Breast epithelium (tissue), 4 donors: ENCODE measurements around the gene DCDC1. TPM values are rescaled to one million over a fixed set of nuclear protein-coding genes. Genes with fewer than 3 reads are reported as not detected.

Experiments used
- DNase-seq, 2 donors: peaks; one replicate each; pipeline ENCODE4 v3.0.0-alpha.2; 2019; ENCODE audit warnings: low spot score in 2 of 2
- H3K27ac ChIP-seq, 2 donors: fragments of 200-600 bp; sonication (generic) in 1 of 2; one replicate each; pipeline ENCODE4 v1.5.1; 2016 to 2019; ENCODE audit warnings: mild to moderate bottlenecking in 1 of 2
- H3K27me3 ChIP-seq, 2 donors: fragments of 200-600 bp; sonication (generic) in 1 of 2; one replicate each; pipeline versions ENCODE4 v1.5.1 to v1.6.0; 2017 to 2019; ENCODE audit warnings: control low read depth in 1 of 2, mild to moderate bottlenecking in 1 of 2
- H3K36me3 ChIP-seq: fragments of 200-600 bp; one replicate; pipeline ENCODE4 v1.5.1; 2019
- H3K4me1 ChIP-seq, 2 donors: fragments of 200-600 bp; sonication (generic); one replicate each; pipeline ENCODE4 v1.5.1; 2016 to 2019; ENCODE audit warnings: control low read depth in 1 of 2
- H3K4me3 ChIP-seq, 3 donors: fragments of 200-600 bp; sonication (generic); 1 replicate in 2 of 3; 2 replicates in 1 of 3; pipeline ENCODE4 v1.5.1; 2016 to 2019; ENCODE audit warnings: mild to moderate bottlenecking in 3 of 3, moderate library complexity in 2 of 3
- H3K9me3 ChIP-seq, 2 donors: fragments of 200-600 bp; sonication (generic) in 1 of 2; one replicate each; pipeline ENCODE4 v1.5.1; 2016 to 2019; ENCODE audit warnings: control low read depth in 1 of 2
- POLR2A ChIP-seq: fragments of 450-650 bp; IDR thresholded peaks from one replicate; pipeline ENCODE4 v1.6.1; 2016; ENCODE audit warnings: antibody characterized with exemption, mild to moderate bottlenecking, moderate library complexity
- POLR2AphosphoS5 ChIP-seq, 3 donors: sonication (generic); formaldehyde crosslinking; IDR thresholded peaks; one replicate each; pipeline ENCODE4 v1.6.1; 2017; ENCODE audit warnings: antibody characterized with exemption in 3 of 3
- intact Hi-C: fragments of 100-400 bp; cut with DNase I; formaldehyde crosslinking; loops from one replicate; pipeline ENCODE4 v1.15.1; 2023; ENCODE audit warnings: low total_unique reads
- total RNA-seq, 3 donors: library from RNA; depleted of rRNA; stranded (reverse); fragments of >200 nt; gene quantifications; one replicate each; pipeline ENCODE4 v1.1.0, GENCODE V29; 2016
- TF ChIP-seq, protein P1 (sequence below), 3 donors: fragments of 450-650 bp; IDR thresholded peaks; one replicate each; pipeline ENCODE4 v1.5.1; 2016 to 2017; ENCODE audit warnings: antibody characterized with exemption in 3 of 3, mild to moderate bottlenecking in 3 of 3, moderate library complexity in 3 of 3

DCDC1 gene
- total RNA-seq, 3 donors from 2014 or later = 0.32 to 5.6 (median 3.8) TPM

DNA sequence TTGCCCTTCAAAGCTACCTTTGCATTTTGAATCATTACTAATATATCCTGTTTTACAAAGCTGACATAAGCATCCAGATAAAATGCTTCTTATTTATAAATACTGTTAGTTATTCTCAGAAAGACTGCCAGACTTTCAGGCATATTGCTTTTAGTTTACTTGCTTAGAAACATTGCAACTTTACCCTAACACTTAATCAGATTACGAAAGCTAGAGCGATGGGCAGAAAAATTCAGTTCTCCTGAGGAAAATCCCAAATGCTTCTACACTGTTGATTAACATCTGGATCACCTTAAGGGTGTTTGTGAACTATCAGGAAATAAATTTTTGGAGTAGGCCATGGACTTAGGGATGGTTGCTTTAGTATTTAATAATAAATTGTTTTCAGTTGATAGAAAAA is 493.7 kb downstream of the DCDC1 start:
- no peaks in the 10 kb centered on the region for H3K9me3 ChIP-seq
- intact Hi-C loops = no loop called here
- H3K36me3 ChIP-seq = no peaks in the 10 kb centered on the region
- no peak for DNase-seq
- H3K27me3 ChIP-seq = no peaks in the 10 kb centered on the region
- no peak overlapping the region for H3K4me3 ChIP-seq
- H3K27ac ChIP-seq = no peak overlapping the region
- no peaks in the 10 kb centered on the region for H3K4me1 ChIP-seq
- no peak for TF ChIP-seq POLR2AphosphoS5 (IDR thresholded peaks at IDR 0.05)
- TF ChIP-seq POLR2A = no peak
- TF ChIP-seq, protein P1, sequence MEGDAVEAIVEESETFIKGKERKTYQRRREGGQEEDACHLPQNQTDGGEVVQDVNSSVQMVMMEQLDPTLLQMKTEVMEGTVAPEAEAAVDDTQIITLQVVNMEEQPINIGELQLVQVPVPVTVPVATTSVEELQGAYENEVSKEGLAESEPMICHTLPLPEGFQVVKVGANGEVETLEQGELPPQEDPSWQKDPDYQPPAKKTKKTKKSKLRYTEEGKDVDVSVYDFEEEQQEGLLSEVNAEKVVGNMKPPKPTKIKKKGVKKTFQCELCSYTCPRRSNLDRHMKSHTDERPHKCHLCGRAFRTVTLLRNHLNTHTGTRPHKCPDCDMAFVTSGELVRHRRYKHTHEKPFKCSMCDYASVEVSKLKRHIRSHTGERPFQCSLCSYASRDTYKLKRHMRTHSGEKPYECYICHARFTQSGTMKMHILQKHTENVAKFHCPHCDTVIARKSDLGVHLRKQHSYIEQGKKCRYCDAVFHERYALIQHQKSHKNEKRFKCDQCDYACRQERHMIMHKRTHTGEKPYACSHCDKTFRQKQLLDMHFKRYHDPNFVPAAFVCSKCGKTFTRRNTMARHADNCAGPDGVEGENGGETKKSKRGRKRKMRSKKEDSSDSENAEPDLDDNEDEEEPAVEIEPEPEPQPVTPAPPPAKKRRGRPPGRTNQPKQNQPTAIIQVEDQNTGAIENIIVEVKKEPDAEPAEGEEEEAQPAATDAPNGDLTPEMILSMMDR (IDR thresholded peaks at IDR 0.05) = no peak

DNA sequence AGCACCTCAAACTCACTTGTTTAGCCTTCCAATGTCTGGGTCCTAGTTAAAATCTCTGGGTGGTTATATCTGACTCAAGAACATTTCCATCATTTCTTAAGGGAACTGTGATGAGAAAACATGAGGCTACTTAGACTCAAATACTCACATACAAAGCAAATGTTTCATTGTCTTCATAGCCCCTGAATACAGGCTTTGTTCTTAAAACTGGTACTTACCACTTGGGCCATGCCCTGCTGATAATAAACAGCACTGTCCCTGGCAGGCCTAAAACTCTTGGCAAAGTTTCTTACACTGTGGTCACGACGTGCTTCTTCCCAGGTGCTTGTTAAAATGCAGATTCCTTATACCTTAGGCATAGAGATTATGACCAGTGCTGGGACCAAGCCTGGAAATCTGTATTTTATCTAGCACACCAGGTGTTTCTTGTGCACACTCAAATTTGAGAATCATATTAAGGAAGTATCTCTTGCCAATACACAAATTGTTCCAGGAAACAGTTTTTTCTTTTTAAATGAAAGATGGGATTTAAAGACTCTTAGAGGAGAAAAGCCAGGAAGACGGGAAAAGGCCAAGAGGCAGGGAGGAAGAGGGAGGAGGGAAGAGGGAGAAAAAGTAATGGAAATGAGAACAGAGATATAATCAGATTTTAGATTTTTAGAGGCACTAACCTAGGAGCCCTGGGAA is 495.5 kb downstream of the DCDC1 start:
- intact Hi-C loops = loop anchor here (5.0 kb wide), 1 partner anchor 177 kb away; no protein-coding TSS in a partner anchor

DNA sequence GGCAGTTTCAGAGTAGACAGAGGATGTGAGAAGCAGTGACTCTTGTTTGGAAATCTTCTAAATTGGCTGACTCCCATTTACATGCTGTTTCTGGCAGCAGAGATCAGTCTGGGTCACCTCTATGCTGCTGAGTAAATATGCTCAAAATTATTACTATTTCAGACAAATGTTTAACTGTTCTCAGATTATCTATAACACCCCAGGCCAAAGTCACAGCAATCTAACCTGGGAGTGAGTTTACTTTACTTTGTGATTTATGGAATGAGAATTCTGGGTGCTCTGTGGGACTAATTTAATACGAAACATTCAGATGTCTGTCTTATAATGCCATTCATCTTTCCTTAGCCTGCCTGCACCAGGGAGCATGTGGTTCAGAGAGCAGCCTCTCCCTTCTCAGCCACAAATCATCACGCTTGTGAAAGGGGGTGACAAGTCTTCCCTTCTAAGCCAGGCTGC is 500.9 kb downstream of the DCDC1 start:
- intact Hi-C loops = no loop called here
- no peaks in the 10 kb centered on the region for H3K9me3 ChIP-seq
- H3K27ac ChIP-seq = no peak overlapping the region
- H3K36me3 ChIP-seq = no peaks in the 10 kb centered on the region
- DNase-seq = no peak
- no peaks in the 10 kb centered on the region for H3K27me3 ChIP-seq
- TF ChIP-seq, protein P1 (IDR thresholded peaks at IDR 0.05) = no peak
- no peak for TF ChIP-seq POLR2AphosphoS5 (IDR thresholded peaks at IDR 0.05)
- no peaks in the 10 kb centered on the region for H3K4me1 ChIP-seq
- no peak overlapping the region for H3K4me3 ChIP-seq

More for the DNA sequence above, 495.5 kb downstream of the DCDC1 start:
- Histone ChIP-seq H3K36me3 (no peaks in the 10 kb centered on the region), H3K9me3 (no peaks in the 10 kb centered on the region), H3K27me3 (no peaks in the 10 kb centered on the region), H3K27ac (no peak overlapping the region), H3K4me1 (no peaks in the 10 kb centered on the region), H3K4me3 (no peak overlapping the region)
- no peak for TF ChIP-seq POLR2AphosphoS5 (IDR thresholded peaks at IDR 0.05)
- TF ChIP-seq, protein P1 (IDR thresholded peaks at IDR 0.05) = no peak
- TF ChIP-seq POLR2A = no peak
- peak in 1 of 2 donors; percentile 24 for DNase-seq

GRCh38 chr11:30863209-30863608 is 506.3 kb downstream of the DCDC1 start:
- H3K36me3 ChIP-seq = no peaks in the 10 kb centered on the region
- H3K27ac ChIP-seq = no peak overlapping the region
- H3K9me3 ChIP-seq = no peaks in the 10 kb centered on the region
- no peak overlapping the region for H3K4me3 ChIP-seq
- no peaks in the 10 kb centered on the region for H3K27me3 ChIP-seq
- no peak for DNase-seq
- TF ChIP-seq POLR2A (no peak), POLR2AphosphoS5 (IDR thresholded peaks at IDR 0.05) (no peak)
- TF ChIP-seq, protein P1 (IDR thresholded peaks at IDR 0.05) = no peak
- intact Hi-C loops = no loop called here
- no peaks in the 10 kb centered on the region for H3K4me1 ChIP-seq

DNA sequence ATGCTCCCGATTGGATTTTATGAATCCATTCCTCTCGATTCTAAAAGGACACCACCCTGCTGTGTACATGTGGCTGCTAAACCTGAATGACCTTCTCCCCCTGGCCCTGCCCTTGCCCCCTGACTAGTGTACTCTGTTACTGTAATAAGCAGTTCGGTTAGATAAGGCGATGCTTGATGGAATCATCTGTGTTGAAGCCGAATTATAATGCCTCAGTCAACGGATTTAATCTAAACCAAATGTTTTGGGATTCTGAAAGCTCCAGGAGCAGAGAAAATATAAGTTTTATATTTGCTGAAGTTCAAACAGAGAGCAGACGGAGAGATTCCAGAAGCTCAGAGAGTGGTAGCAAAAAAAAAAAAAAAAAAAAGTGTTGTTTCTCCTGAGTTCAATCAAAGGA is 508.0 kb downstream of the DCDC1 start:
- Histone ChIP-seq H3K27me3 (no peaks in the 10 kb centered on the region), H3K4me1 (no peaks in the 10 kb centered on the region), H3K9me3 (no peaks in the 10 kb centered on the region), H3K27ac (no peak overlapping the region), H3K4me3 (no peak overlapping the region), H3K36me3 (no peaks in the 10 kb centered on the region)
- intact Hi-C loops = no loop called here
- TF ChIP-seq POLR2A (no peak), POLR2AphosphoS5 (IDR thresholded peaks at IDR 0.05) (no peak)
- TF ChIP-seq, protein P1 (IDR thresholded peaks at IDR 0.05) = no peak
- no peak for DNase-seq
